ENCODE measurements around the gene VIL1. TPM values are rescaled to one million over a fixed set of nuclear protein-coding genes. Genes with fewer than 3 reads are reported as not detected.
A peak's percentile ranks its signal among the peaks of the same experiment; 100 is the strongest.

VIL1 gene
- total and polyA plus RNA-seq, 2 of the 13 experiments (the other 11 are each of a cell fraction or from before 2014, with no cell fraction given): 287 to 301 TPM

DNA sequence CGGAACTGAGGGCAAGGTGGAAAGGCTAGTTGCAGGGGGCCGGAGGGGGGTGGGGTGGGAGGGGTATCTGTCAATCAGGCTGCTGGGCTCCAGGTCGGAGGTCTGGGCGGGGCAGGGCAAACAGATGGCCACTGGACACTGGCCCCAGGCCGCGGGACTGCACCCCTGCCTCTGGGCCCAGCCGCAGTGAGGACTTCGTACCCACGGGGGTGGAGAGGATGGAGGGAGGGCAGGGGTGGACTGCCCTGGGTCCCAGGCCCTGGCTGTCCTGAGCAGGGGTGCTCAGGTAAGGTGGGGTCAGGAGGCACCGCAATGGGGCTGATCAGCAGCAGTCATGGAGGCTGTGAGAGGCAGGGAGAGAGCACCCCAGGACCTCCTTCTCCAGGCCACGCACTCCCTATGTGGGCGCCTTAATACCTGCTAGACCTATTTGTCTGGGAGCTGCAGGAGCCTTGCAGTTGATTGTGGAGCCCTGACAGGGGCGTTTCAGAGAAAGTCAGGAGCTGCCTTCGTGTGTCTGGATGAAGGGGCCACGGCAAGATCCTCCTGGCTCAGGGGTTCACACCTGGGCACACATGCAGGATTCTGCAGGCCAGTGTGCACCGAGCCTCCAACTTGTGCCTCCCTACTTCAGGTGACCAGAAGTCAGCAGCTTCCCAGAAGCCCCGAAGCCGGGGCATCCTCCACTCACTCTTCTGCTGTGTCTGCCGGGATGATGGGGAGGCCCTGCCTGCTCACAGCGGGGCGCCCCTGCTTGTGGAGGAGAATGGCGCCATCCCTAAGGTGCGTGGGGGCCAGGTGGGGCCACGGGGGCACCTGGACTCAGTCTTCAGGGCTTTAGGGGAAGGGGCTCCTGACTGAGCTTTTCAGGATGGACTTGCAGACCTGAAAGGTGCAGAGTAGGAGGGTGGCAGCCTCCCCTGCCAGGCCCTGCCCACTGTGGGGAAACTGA, 17.7 kb upstream of the VIL1 start (continued):
- TF ChIP-seq, protein P1, sequence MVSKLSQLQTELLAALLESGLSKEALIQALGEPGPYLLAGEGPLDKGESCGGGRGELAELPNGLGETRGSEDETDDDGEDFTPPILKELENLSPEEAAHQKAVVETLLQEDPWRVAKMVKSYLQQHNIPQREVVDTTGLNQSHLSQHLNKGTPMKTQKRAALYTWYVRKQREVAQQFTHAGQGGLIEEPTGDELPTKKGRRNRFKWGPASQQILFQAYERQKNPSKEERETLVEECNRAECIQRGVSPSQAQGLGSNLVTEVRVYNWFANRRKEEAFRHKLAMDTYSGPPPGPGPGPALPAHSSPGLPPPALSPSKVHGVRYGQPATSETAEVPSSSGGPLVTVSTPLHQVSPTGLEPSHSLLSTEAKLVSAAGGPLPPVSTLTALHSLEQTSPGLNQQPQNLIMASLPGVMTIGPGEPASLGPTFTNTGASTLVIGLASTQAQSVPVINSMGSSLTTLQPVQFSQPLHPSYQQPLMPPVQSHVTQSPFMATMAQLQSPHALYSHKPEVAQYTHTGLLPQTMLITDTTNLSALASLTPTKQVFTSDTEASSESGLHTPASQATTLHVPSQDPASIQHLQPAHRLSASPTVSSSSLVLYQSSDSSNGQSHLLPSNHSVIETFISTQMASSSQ (IDR thresholded peaks at IDR 0.05; ENCODE audit: low read depth): no peak
- TF ChIP-seq, protein P1 (CRISPR knock-in tag; IDR thresholded peaks at IDR 0.05; ENCODE audit: borderline replicate concordance): peak; percentile 87
- no peak for TF ChIP-seq ZFP82 (CRISPR knock-in tag; IDR thresholded peaks at IDR 0.05; ENCODE audit: borderline replicate concordance)
- peak; percentile 96; the same call in 1 of the 2 replicates for TF ChIP-seq SAFB2 (CRISPR knock-in tag; IDR thresholded peaks at IDR 0.05; ENCODE audit: borderline replicate concordance, low read depth)
- TF ChIP-seq, protein P2, sequence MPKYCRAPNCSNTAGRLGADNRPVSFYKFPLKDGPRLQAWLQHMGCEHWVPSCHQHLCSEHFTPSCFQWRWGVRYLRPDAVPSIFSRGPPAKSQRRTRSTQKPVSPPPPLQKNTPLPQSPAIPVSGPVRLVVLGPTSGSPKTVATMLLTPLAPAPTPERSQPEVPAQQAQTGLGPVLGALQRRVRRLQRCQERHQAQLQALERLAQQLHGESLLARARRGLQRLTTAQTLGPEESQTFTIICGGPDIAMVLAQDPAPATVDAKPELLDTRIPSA (CRISPR knock-in tag; IDR thresholded peaks at IDR 0.05; ENCODE audit: borderline replicate concordance): peak; percentile 91; the same call in 1 of the 2 replicates
- peak; percentile 58 for TF ChIP-seq DMAP1 (CRISPR knock-in tag; IDR thresholded peaks at IDR 0.05)
- TF ChIP-seq, protein P3, sequence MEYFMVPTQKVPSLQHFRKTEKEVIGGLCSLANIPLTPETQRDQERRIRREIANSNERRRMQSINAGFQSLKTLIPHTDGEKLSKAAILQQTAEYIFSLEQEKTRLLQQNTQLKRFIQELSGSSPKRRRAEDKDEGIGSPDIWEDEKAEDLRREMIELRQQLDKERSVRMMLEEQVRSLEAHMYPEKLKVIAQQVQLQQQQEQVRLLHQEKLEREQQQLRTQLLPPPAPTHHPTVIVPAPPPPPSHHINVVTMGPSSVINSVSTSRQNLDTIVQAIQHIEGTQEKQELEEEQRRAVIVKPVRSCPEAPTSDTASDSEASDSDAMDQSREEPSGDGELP (IDR thresholded peaks at IDR 0.05; ENCODE audit: borderline replicate concordance, low read depth): peak; percentile 96
- no peak for TF ChIP-seq REXO4 (CRISPR knock-in tag; IDR thresholded peaks at IDR 0.05; ENCODE audit: borderline replicate concordance)
- TF ChIP-seq CAMTA2 (CRISPR knock-in tag; IDR thresholded peaks at IDR 0.05; ENCODE audit: borderline replicate concordance): no peak
- TF ChIP-seq MAF1 (CRISPR knock-in tag; IDR thresholded peaks at IDR 0.05; ENCODE audit: borderline replicate concordance): 0 out of 2 replicates have a peak, but pooled peaks have one; percentile 10
- no peak for TF ChIP-seq ZNF549 (CRISPR knock-in tag; IDR thresholded peaks at IDR 0.05)
- TF ChIP-seq GZF1 (CRISPR knock-in tag; IDR thresholded peaks at IDR 0.05): no peak
- peak; percentile 82; the same call in 1 of the 2 replicates for TF ChIP-seq SP4 (CRISPR knock-in tag; IDR thresholded peaks at IDR 0.05)
- TF ChIP-seq ZNF644 (CRISPR knock-in tag; IDR thresholded peaks at IDR 0.05; ENCODE audit: low read depth): peak; percentile 76
- no peak for TF ChIP-seq POLR2AphosphoS2 (IDR thresholded peaks at IDR 0.05; ENCODE audit: low read depth, low read length)
- no peak for TF ChIP-seq SYNCRIP (IDR thresholded peaks at IDR 0.05; ENCODE audit: insufficient read depth, low read depth, low read length)
- TF ChIP-seq ZNF552 (CRISPR knock-in tag; IDR thresholded peaks at IDR 0.05; ENCODE audit: borderline replicate concordance): peak; percentile 36; the same call in 1 of the 2 replicates
- no peak; the same call in 1 of the 2 replicates for TF ChIP-seq ZFP90 (CRISPR knock-in tag; IDR thresholded peaks at IDR 0.05; ENCODE audit: borderline replicate concordance)
- TF ChIP-seq SALL1 (CRISPR knock-in tag; IDR thresholded peaks at IDR 0.05): peak; percentile 92
- TF ChIP-seq ZNF546 (CRISPR knock-in tag; conservative IDR thresholded peaks at IDR 0.05): peak; percentile 14; the same call in 1 of the 2 replicates
- no peak for TF ChIP-seq SOX6 (IDR thresholded peaks at IDR 0.05)
- peak; percentile 87 for TF ChIP-seq SOX6 (CRISPR knock-in tag; IDR thresholded peaks at IDR 0.05)
- TF ChIP-seq ZNF33B (CRISPR knock-in tag; IDR thresholded peaks at IDR 0.05): no peak
- TF ChIP-seq NCOR1 (IDR thresholded peaks at IDR 0.05; ENCODE audit: borderline replicate concordance, low read length): peak; percentile 79; the same call in 1 of the 2 replicates
- TF ChIP-seq KMT2A (CRISPR knock-in tag; IDR thresholded peaks at IDR 0.05): peak; percentile 73; the same call in 1 of the 2 replicates

All from HepG2 (cell line).